Measurements from ENCODE around the gene GART. TPM values are rescaled to one million over a fixed set of nuclear protein-coding genes. Genes with fewer than 3 reads are reported as not detected.

The GART gene
- total and polyA plus RNA-seq, 2 of the 8 experiments (the other 6 are each of a cell fraction or from before 2014, with no cell fraction given): 23.1 to 231 TPM

DNA sequence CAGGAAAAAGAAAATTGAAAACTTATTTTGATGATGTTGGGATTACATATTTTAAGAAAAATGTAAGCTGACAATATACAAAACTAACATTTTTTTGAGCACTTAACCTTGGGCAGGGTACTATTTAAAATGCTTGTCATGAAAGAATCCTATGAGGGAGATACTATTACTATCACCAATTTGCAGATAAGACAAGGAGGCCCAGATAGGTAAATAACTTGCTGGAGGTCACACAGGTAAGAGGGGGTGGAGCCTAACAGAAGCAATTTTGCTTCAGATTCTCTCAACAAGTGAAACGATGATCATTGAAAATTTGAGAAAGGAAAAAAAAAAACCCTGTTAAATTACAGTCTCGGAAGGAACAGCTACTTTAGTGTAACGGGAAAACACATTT lies 1.2 kb downstream of the GART start (continued):
- TF ChIP-seq, protein P1, sequence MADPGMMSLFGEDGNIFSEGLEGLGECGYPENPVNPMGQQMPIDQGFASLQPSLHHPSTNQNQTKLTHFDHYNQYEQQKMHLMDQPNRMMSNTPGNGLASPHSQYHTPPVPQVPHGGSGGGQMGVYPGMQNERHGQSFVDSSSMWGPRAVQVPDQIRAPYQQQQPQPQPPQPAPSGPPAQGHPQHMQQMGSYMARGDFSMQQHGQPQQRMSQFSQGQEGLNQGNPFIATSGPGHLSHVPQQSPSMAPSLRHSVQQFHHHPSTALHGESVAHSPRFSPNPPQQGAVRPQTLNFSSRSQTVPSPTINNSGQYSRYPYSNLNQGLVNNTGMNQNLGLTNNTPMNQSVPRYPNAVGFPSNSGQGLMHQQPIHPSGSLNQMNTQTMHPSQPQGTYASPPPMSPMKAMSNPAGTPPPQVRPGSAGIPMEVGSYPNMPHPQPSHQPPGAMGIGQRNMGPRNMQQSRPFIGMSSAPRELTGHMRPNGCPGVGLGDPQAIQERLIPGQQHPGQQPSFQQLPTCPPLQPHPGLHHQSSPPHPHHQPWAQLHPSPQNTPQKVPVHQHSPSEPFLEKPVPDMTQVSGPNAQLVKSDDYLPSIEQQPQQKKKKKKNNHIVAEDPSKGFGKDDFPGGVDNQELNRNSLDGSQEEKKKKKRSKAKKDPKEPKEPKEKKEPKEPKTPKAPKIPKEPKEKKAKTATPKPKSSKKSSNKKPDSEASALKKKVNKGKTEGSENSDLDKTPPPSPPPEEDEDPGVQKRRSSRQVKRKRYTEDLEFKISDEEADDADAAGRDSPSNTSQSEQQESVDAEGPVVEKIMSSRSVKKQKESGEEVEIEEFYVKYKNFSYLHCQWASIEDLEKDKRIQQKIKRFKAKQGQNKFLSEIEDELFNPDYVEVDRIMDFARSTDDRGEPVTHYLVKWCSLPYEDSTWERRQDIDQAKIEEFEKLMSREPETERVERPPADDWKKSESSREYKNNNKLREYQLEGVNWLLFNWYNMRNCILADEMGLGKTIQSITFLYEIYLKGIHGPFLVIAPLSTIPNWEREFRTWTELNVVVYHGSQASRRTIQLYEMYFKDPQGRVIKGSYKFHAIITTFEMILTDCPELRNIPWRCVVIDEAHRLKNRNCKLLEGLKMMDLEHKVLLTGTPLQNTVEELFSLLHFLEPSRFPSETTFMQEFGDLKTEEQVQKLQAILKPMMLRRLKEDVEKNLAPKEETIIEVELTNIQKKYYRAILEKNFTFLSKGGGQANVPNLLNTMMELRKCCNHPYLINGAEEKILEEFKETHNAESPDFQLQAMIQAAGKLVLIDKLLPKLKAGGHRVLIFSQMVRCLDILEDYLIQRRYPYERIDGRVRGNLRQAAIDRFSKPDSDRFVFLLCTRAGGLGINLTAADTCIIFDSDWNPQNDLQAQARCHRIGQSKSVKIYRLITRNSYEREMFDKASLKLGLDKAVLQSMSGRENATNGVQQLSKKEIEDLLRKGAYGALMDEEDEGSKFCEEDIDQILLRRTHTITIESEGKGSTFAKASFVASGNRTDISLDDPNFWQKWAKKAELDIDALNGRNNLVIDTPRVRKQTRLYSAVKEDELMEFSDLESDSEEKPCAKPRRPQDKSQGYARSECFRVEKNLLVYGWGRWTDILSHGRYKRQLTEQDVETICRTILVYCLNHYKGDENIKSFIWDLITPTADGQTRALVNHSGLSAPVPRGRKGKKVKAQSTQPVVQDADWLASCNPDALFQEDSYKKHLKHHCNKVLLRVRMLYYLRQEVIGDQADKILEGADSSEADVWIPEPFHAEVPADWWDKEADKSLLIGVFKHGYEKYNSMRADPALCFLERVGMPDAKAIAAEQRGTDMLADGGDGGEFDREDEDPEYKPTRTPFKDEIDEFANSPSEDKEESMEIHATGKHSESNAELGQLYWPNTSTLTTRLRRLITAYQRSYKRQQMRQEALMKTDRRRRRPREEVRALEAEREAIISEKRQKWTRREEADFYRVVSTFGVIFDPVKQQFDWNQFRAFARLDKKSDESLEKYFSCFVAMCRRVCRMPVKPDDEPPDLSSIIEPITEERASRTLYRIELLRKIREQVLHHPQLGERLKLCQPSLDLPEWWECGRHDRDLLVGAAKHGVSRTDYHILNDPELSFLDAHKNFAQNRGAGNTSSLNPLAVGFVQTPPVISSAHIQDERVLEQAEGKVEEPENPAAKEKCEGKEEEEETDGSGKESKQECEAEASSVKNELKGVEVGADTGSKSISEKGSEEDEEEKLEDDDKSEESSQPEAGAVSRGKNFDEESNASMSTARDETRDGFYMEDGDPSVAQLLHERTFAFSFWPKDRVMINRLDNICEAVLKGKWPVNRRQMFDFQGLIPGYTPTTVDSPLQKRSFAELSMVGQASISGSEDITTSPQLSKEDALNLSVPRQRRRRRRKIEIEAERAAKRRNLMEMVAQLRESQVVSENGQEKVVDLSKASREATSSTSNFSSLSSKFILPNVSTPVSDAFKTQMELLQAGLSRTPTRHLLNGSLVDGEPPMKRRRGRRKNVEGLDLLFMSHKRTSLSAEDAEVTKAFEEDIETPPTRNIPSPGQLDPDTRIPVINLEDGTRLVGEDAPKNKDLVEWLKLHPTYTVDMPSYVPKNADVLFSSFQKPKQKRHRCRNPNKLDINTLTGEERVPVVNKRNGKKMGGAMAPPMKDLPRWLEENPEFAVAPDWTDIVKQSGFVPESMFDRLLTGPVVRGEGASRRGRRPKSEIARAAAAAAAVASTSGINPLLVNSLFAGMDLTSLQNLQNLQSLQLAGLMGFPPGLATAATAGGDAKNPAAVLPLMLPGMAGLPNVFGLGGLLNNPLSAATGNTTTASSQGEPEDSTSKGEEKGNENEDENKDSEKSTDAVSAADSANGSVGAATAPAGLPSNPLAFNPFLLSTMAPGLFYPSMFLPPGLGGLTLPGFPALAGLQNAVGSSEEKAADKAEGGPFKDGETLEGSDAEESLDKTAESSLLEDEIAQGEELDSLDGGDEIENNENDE (IDR thresholded peaks at IDR 0.05; ENCODE audit: insufficient replicate concordance, low read length): no peak
- no peak for TF ChIP-seq CBX5 (IDR thresholded peaks at IDR 0.05; ENCODE audit: low read depth, low read length)
- TF ChIP-seq CTBP2 (IDR thresholded peaks at IDR 0.05; ENCODE audit: borderline replicate concordance, insufficient read depth, insufficient read length, low read length): no peak
- TF ChIP-seq, protein P2, sequence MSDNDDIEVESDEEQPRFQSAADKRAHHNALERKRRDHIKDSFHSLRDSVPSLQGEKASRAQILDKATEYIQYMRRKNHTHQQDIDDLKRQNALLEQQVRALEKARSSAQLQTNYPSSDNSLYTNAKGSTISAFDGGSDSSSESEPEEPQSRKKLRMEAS (IDR thresholded peaks at IDR 0.05): no peak
- TF ChIP-seq TEAD4 (IDR thresholded peaks at IDR 0.05; ENCODE audit: low read depth, low read length): no peak
- no peak for TF ChIP-seq SRF (IDR thresholded peaks at IDR 0.05; ENCODE audit: low read depth, low read length)
- no peak for TF ChIP-seq RAD21 (IDR thresholded peaks at IDR 0.05 in 1 of 2, conservative IDR thresholded peaks at IDR 0.05 in 1 of 2; ENCODE audit: low read depth in 2 of 2, low read length in 2 of 2)
- no peak for TF ChIP-seq GABPA (IDR thresholded peaks at IDR 0.05; ENCODE audit: borderline replicate concordance, insufficient read depth, low read length)
- TF ChIP-seq, protein P3, sequence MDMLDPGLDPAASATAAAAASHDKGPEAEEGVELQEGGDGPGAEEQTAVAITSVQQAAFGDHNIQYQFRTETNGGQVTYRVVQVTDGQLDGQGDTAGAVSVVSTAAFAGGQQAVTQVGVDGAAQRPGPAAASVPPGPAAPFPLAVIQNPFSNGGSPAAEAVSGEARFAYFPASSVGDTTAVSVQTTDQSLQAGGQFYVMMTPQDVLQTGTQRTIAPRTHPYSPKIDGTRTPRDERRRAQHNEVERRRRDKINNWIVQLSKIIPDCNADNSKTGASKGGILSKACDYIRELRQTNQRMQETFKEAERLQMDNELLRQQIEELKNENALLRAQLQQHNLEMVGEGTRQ (IDR thresholded peaks at IDR 0.05; ENCODE audit: low read length): no peak
